A673 (cell line): Measurements from ENCODE around the gene AGAP1. TPM values are rescaled to one million over a fixed set of nuclear protein-coding genes. Genes with fewer than 3 reads are reported as not detected.
"Not testable (repeated sequence)": the region's sequence is repeated elsewhere in the genome, so short reads cannot be mapped to it uniquely, and the experiment has no call there.

Experiments
- BruUV-seq: library from RNA; stranded (reverse); fragments of 400-500 nt; replicated peaks from 2 replicates; lab custom pipeline; 2021; lab: Mats Ljungman, UMichigan
- CTCF ChIA-PET: fragments of 300-600 bp; sonication (Branson Sonifier 250); formaldehyde crosslinking; loops from one replicate; lab custom pipeline; 2022; ENCODE audit warnings: antibody characterized with exemption; lab: Charles Lee
- POLR2A ChIA-PET: fragments of 300-600 bp; sonication (Branson Sonifier 250); formaldehyde crosslinking; loops from one replicate; lab custom pipeline; 2022; ENCODE audit warnings: antibody characterized with exemption; ENCODE audit not compliant: low non-redundant PET; lab: Charles Lee
- DNase-seq: peaks from one replicate; pipeline ENCODE4 v3.0.0-alpha.2; 2015; ENCODE audit warnings: low spot score
- H3K27ac ChIP-seq: fragments of 200-600 bp; sonication (generic); 2 replicates; pipeline ENCODE4 v1.5.1; 2016; ENCODE audit warnings: mixed run types, low read depth, mild to moderate bottlenecking, mixed read lengths, antibody characterized with exemption, low read length; ENCODE audit not compliant: poor library complexity, severe bottlenecking
- H3K27me3 ChIP-seq: fragments of 200-600 bp; sonication (generic); replicated peaks from 2 replicates; pipeline ENCODE4 v1.6.1; 2017; ENCODE audit warnings: mixed run types, low read depth, mild to moderate bottlenecking, mixed read lengths, antibody characterized with exemption, low read length; ENCODE audit not compliant: insufficient read depth, poor library complexity
- H3K36me3 ChIP-seq: fragments of 200-600 bp; sonication (generic); 2 replicates; pipeline ENCODE4 v1.6.1; 2016; ENCODE audit warnings: mixed run types, mild to moderate bottlenecking, mixed read lengths, antibody characterized with exemption, low read length; ENCODE audit not compliant: insufficient read depth, poor library complexity, severe bottlenecking
- H3K4me1 ChIP-seq: fragments of 200-600 bp; sonication (generic); 2 replicates; pipeline ENCODE4 v1.6.1; 2017; ENCODE audit warnings: mixed run types, mild to moderate bottlenecking, mixed read lengths, antibody characterized with exemption, low read length; ENCODE audit not compliant: insufficient read depth, poor library complexity, severe bottlenecking
- H3K4me3 ChIP-seq: fragments of 200-600 bp; sonication (generic); 2 replicates; pipeline ENCODE4 v1.5.1; 2016; ENCODE audit warnings: low read depth, mixed run types, mild to moderate bottlenecking, mixed read lengths, low read length; ENCODE audit not compliant: poor library complexity, severe bottlenecking
- H3K9me3 ChIP-seq: fragments of 200-600 bp; sonication (generic); 2 replicates; pipeline ENCODE4 v1.6.1; 2016; ENCODE audit warnings: mixed run types, low read depth, mild to moderate bottlenecking, mixed read lengths, antibody characterized with exemption, low read length; ENCODE audit not compliant: poor library complexity, severe bottlenecking
- CTCF ChIP-seq: fragments of 300-800, 200-600 bp; sonication (generic); conservative IDR thresholded peaks from 2 replicates; pipeline ENCODE4 v1.5.1; 2017; ENCODE audit warnings: low read depth, mild to moderate bottlenecking, antibody characterized with exemption, low read length, moderate library complexity, mixed read lengths
- EZH2 ChIP-seq: fragments of 200-600 bp; sonication (generic); IDR thresholded peaks from 2 replicates; pipeline ENCODE4 v1.6.1; 2017; ENCODE audit warnings: borderline replicate concordance, low read depth, mild to moderate bottlenecking, mixed read lengths, antibody characterized with exemption, low read length; ENCODE audit not compliant: poor library complexity, severe bottlenecking
- intact Hi-C: fragments of 100-400 bp; cut with micrococcal nuclease; formaldehyde crosslinking; loops from one replicate; pipeline ENCODE4 v1.10.0; 2022; ENCODE audit not compliant: unreplicated experiment
- total RNA-seq: library from RNA; stranded (reverse); gene quantifications from 2 replicates; pipeline ENCODE4 v1.2.3, GENCODE V29; 2021

The AGAP1 gene
- total RNA-seq, 1 experiment from 2014 or later = 25.3 TPM

GRCh38 chr2:236133410-236134012 is 639.7 kb downstream of the AGAP1 start:
- H3K9me3 ChIP-seq = no peaks in the 10 kb centered on the region
- DNase-seq = no peak
- H3K36me3 ChIP-seq = no peaks in the 10 kb centered on the region
- CTCF ChIA-PET = no interaction called here
- no TSS peak for BruUV-seq
- no peak overlapping the region for H3K27ac ChIP-seq
- intact Hi-C loops = no loop called here
- POLR2A ChIA-PET = no interaction called here
- no peak for TF ChIP-seq CTCF
- TF ChIP-seq EZH2 = no peak
- no peak overlapping the region for H3K4me3 ChIP-seq
- no peaks in the 10 kb centered on the region for H3K27me3 ChIP-seq
- no peaks in the 10 kb centered on the region for H3K4me1 ChIP-seq

- Histone ChIP-seq H3K27me3 (no peaks in the 10 kb centered on the region), H3K9me3 (no peaks in the 10 kb centered on the region), H3K4me1 (no peaks in the 10 kb centered on the region), H3K27ac (no peak overlapping the region), H3K4me3 (no peak overlapping the region), H3K36me3 (no peaks in the 10 kb centered on the region)
- no TSS peak for BruUV-seq
- no peak for TF ChIP-seq CTCF
- TF ChIP-seq EZH2 = no peak
- intact Hi-C loops = no loop called here
- CTCF ChIA-PET = no interaction called here
- no peak for DNase-seq
- POLR2A ChIA-PET = no interaction called here
Observed at GRCh38 chr2:236136538-236136937, 642.7 kb downstream of the AGAP1 start.

- no peak for TF ChIP-seq EZH2
- no peak for TF ChIP-seq CTCF
- no peaks in the 10 kb centered on the region for H3K27me3 ChIP-seq
- intact Hi-C loops = no loop called here
- ChIA-PET CTCF (no interaction called here), POLR2A (no interaction called here)
- H3K36me3 ChIP-seq = no peaks in the 10 kb centered on the region
- H3K9me3 ChIP-seq = no peaks in the 10 kb centered on the region
- no peak overlapping the region for H3K27ac ChIP-seq
- H3K4me3 ChIP-seq = no peak overlapping the region
- BruUV-seq = no TSS peak
- H3K4me1 ChIP-seq = no peaks in the 10 kb centered on the region
- no peak for DNase-seq
Observed at GRCh38 chr2:236137066-236137465, 643.2 kb downstream of the AGAP1 start.

GRCh38 chr2:236141616-236142015 is 647.8 kb downstream of the AGAP1 start:
- H3K36me3 ChIP-seq, CTCF ChIA-PET, H3K9me3 ChIP-seq, BruUV-seq, H3K4me1 ChIP-seq, H3K27ac ChIP-seq, intact Hi-C loops, POLR2A ChIA-PET, H3K27me3 ChIP-seq, H3K4me3 ChIP-seq, DNase-seq: not testable (repeated sequence)
